ENCODE results near the gene AZU1.

Gene AZU1

DNA sequence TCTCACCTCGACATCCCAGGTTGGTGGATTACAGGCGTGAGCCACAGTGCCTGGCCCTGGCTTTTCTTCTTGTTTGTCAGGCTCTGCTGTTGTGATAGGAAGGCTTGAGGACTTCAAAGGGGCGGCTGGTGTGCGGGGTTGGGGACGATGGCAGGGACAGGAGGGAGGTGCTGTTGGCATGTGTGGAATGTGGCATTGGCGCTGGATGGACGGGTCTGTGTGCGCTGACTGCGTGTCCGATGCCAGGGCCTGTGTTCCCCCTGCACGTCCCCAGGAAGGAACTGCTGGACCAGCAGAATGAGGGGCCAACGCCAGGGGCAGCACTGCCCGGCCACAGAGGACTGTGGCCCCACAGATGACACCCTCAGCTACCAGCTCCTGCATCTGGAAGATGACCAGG lies 43.1 kb upstream of the AZU1 start:
- TF ChIP-seq, protein P1, sequence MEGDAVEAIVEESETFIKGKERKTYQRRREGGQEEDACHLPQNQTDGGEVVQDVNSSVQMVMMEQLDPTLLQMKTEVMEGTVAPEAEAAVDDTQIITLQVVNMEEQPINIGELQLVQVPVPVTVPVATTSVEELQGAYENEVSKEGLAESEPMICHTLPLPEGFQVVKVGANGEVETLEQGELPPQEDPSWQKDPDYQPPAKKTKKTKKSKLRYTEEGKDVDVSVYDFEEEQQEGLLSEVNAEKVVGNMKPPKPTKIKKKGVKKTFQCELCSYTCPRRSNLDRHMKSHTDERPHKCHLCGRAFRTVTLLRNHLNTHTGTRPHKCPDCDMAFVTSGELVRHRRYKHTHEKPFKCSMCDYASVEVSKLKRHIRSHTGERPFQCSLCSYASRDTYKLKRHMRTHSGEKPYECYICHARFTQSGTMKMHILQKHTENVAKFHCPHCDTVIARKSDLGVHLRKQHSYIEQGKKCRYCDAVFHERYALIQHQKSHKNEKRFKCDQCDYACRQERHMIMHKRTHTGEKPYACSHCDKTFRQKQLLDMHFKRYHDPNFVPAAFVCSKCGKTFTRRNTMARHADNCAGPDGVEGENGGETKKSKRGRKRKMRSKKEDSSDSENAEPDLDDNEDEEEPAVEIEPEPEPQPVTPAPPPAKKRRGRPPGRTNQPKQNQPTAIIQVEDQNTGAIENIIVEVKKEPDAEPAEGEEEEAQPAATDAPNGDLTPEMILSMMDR (IDR thresholded peaks at IDR 0.05; ENCODE audit: borderline replicate concordance, insufficient read depth, low read depth, low read length): no peak
- no peak overlapping the region for H3K4me3 ChIP-seq (ENCODE audit: low read depth, low read length)

DNA sequence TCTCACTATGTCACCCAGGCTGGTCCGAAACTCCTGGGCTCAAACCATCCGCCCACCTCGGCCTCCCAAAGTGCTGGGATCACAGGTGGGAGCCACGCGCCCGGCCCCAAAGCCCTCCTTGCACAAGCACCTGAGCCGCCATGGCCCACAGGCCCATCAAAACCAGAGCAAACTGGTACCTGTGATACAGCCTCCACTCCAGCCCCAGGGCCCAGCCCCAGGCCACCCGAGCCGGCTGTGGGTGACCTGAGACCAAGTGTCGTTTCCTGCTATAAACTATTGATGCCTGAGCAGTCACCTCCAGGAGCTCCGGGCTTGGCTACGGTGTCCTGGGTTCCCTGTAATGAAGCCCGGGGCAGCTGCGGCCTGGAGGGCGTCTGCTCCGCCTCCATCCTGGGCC lies 40.1 kb upstream of the AZU1 start:
- no peak overlapping the region for H3K4me3 ChIP-seq (ENCODE audit: low read depth, low read length)
- TF ChIP-seq, protein P1 (IDR thresholded peaks at IDR 0.05; ENCODE audit: borderline replicate concordance, insufficient read depth, low read depth, low read length): no peak

- TF ChIP-seq, protein P1 (IDR thresholded peaks at IDR 0.05; ENCODE audit: borderline replicate concordance, insufficient read depth, low read depth, low read length): no peak
Observed at GRCh38 chr19:788686-788982, 39.0 kb upstream of the AZU1 start.

GRCh38 chr19:788983-789700 lies 38.5 kb upstream of the AZU1 start:
- H3K4me3 ChIP-seq (ENCODE audit: low read depth, low read length): no peak overlapping the region
- TF ChIP-seq, protein P1 (IDR thresholded peaks at IDR 0.05; ENCODE audit: borderline replicate concordance, insufficient read depth, low read depth, low read length): no peak

More at GRCh38 chr19:788686-788982, 39.0 kb upstream of the AZU1 start:
- H3K4me3 ChIP-seq (ENCODE audit: low read depth, low read length): no peak overlapping the region

- TF ChIP-seq, protein P1 (IDR thresholded peaks at IDR 0.05; ENCODE audit: borderline replicate concordance, insufficient read depth, low read depth, low read length): no peak
- H3K4me3 ChIP-seq (ENCODE audit: low read depth, low read length): no peak overlapping the region
Observed at GRCh38 chr19:789701-790060, 38.0 kb upstream of the AZU1 start.

GRCh38 chr19:791007-791566 lies 36.5 kb upstream of the AZU1 start:
- TF ChIP-seq, protein P1 (IDR thresholded peaks at IDR 0.05; ENCODE audit: borderline replicate concordance, insufficient read depth, low read depth, low read length): no peak
- no peak overlapping the region for H3K4me3 ChIP-seq (ENCODE audit: low read depth, low read length)

DNA sequence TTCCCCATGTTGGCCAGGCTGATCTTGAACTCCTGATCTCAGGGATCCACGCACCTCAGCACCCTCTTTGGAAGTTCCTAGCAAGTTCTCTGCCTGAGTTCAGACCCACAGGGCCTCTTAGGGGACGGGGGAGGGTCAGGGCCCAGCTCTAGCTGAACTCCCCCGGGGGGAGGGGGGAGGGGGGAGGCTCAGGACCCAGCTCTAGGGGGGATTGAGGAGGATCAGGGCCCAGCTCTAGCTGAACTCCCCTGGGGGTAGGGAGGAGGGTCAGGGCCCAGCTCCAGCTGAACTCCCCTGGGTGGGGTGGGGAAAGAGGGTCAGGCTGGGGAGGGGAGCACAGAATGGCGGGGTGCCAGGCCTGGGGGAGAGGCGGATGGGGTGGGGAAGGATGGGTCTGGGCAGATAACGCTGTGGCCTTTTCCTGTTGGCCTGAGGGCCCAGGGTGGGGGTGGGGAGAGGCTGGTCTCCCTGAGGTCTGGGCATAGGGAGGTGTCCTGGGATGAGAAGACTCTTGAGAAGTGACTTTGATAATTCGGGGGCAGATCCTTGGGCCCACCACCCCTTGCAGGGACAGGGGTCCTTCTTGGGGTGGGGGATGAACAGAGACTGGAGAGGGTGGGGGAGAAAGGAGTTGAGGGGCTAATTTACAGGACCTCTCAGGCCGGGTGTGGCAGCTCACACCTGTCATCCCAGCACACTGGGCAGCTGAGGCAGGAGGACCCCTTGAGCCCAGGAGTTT lies 35.9 kb upstream of the AZU1 start:
- TF ChIP-seq, protein P1 (IDR thresholded peaks at IDR 0.05; ENCODE audit: borderline replicate concordance, insufficient read depth, low read depth, low read length): no peak

More for the DNA sequence above, 35.9 kb upstream of the AZU1 start:
- H3K4me3 ChIP-seq (ENCODE audit: low read depth, low read length): no peak overlapping the region

All from GM12875 (cell line).